NT2/D1 (cell line): ENCODE results near the gene SDHA.
"Not testable (repeated sequence)": the region's sequence is repeated elsewhere in the genome, so short reads cannot be mapped to it uniquely, and the experiment has no call there.

Experiments used
- DNase-seq: peaks from one replicate; pipeline ENCODE4 v3.0.0-alpha.2; 2011; ENCODE audit warnings: low read depth, low spot score
- H3K27me3 ChIP-seq: 2 replicates; pipeline ENCODE4 v1.6.0; 2011; ENCODE audit warnings: mild to moderate bottlenecking; ENCODE audit not compliant: insufficient read length, insufficient read depth
- H3K36me3 ChIP-seq: 2 replicates; pipeline ENCODE4 v1.6.1; 2011; ENCODE audit warnings: mild to moderate bottlenecking, low read length, mixed read lengths; ENCODE audit not compliant: insufficient read depth, insufficient read length
- H3K4me1 ChIP-seq: 2 replicates; pipeline ENCODE4 v1.5.1; 2011; ENCODE audit not compliant: insufficient read depth, insufficient read length
- H3K4me3 ChIP-seq: 2 replicates; pipeline ENCODE4 v1.5.1; 2011; ENCODE audit warnings: low read depth; ENCODE audit not compliant: insufficient read length
- H3K9ac ChIP-seq: 2 replicates; pipeline ENCODE4 v1.6.0; 2011; ENCODE audit warnings: low read depth; ENCODE audit not compliant: insufficient read length
- H3K9me3 ChIP-seq: 2 replicates; pipeline ENCODE4 v1.5.1; 2011; ENCODE audit warnings: mild to moderate bottlenecking, low read length; ENCODE audit not compliant: insufficient read depth
- SUZ12 ChIP-seq: IDR thresholded peaks from 2 replicates; pipeline ENCODE4 v1.6.1; 2011; ENCODE audit not compliant: insufficient read length, insufficient read depth; ENCODE audit errors: extremely low read depth
- YY1 ChIP-seq: IDR thresholded peaks from 2 replicates; pipeline ENCODE4 v1.6.1; 2011; ENCODE audit not compliant: insufficient read length, insufficient read depth
- ZNF274 ChIP-seq: IDR thresholded peaks from 2 replicates; pipeline ENCODE4 v1.6.1; 2011; ENCODE audit warnings: mild to moderate bottlenecking, low read depth, low read length

The SDHA gene

GRCh38 chr5:218457-219291 is 554 bp downstream of the SDHA start:
- Histone ChIP-seq H3K4me1 (no peaks in the 10 kb centered on the region), H3K9me3 (no peaks in the 10 kb centered on the region), H3K4me3 (peak overlapping the region; percentile 80), H3K27me3 (no peaks in the 10 kb centered on the region), H3K9ac (peak overlapping the region; percentile 94), H3K36me3 (peaks cover 6% of the 10 kb centered on the region)
- DNase-seq, result no peak
- TF ChIP-seq YY1, result no peak

- TF ChIP-seq YY1 (no peak), ZNF274 (no peak), SUZ12 (no peak)
- Histone ChIP-seq H3K36me3 (peaks cover 9% of the 10 kb centered on the region), H3K4me3 (peak overlapping the region; percentile 80), H3K27me3 (no peaks in the 10 kb centered on the region), H3K4me1 (no peaks in the 10 kb centered on the region), H3K9me3 (no peaks in the 10 kb centered on the region), H3K9ac (peak overlapping the region; percentile 94)
- DNase-seq, result no peak
These were observed 1.3 kb downstream of the SDHA start for GRCh38 chr5:219460-219863.

GRCh38 chr5:219991-220390 is 1.9 kb downstream of the SDHA start:
- Histone ChIP-seq H3K4me3 (no peak overlapping the region), H3K36me3 (peaks cover 14% of the 10 kb centered on the region), H3K9me3 (no peaks in the 10 kb centered on the region), H3K27me3 (no peaks in the 10 kb centered on the region), H3K9ac (no peak overlapping the region), H3K4me1 (no peaks in the 10 kb centered on the region)
- DNase-seq, result no peak
- TF ChIP-seq YY1 (no peak), ZNF274 (no peak), SUZ12 (no peak)

- not testable (repeated sequence) for H3K27me3 ChIP-seq, DNase-seq, H3K9me3 ChIP-seq, H3K4me1 ChIP-seq, H3K4me3 ChIP-seq, H3K9ac ChIP-seq
- H3K36me3 ChIP-seq, result peaks cover 40% of the 10 kb centered on the region
These were observed 5.0 kb downstream of the SDHA start for GRCh38 chr5:222951-223715.

GRCh38 chr5:223791-224190 is 5.7 kb downstream of the SDHA start:
- DNase-seq, result no peak

GRCh38 chr5:225334-225733 is 7.2 kb downstream of the SDHA start:
- Histone ChIP-seq H3K4me3 (no peak overlapping the region), H3K36me3 (peaks cover 59% of the 10 kb centered on the region)
- TF ChIP-seq YY1 (no peak), ZNF274 (no peak), SUZ12 (no peak)

More at GRCh38 chr5:223791-224190, 5.7 kb downstream of the SDHA start:
- no peaks in the 10 kb centered on the region for H3K4me1 ChIP-seq
- TF ChIP-seq ZNF274 (no peak), SUZ12 (no peak), YY1 (no peak)
- no peak overlapping the region for H3K4me3 ChIP-seq
- peaks cover 47% of the 10 kb centered on the region for H3K36me3 ChIP-seq
- H3K27me3 ChIP-seq, result no peaks in the 10 kb centered on the region
- H3K9me3 ChIP-seq, result no peaks in the 10 kb centered on the region
- no peak overlapping the region for H3K9ac ChIP-seq

GRCh38 chr5:227375-227774 is 9.3 kb downstream of the SDHA start:
- H3K9ac ChIP-seq, H3K4me3 ChIP-seq, DNase-seq, H3K4me1 ChIP-seq, H3K27me3 ChIP-seq, H3K9me3 ChIP-seq: not testable (repeated sequence)
- H3K36me3 ChIP-seq, result peaks cover 76% of the 10 kb centered on the region

More at GRCh38 chr5:225334-225733, 7.2 kb downstream of the SDHA start:
- Histone ChIP-seq H3K9me3 (no peaks in the 10 kb centered on the region), H3K4me1 (no peaks in the 10 kb centered on the region), H3K27me3 (no peaks in the 10 kb centered on the region), H3K9ac (no peak overlapping the region)
- DNase-seq, result no peak
